Purkinje cell (primary cell): Measurements from ENCODE around the gene INO80. TPM values are rescaled to one million over a fixed set of nuclear protein-coding genes. Genes with fewer than 3 reads are reported as not detected.

Experiments used
- polyA plus RNA-seq: library from polyadenylated mRNA; unstranded; fragments of >200 nt; fragmentation: Nextera tagmentation; gene quantifications from 2 replicates; pipeline ENCODE4 v1.2.1, GENCODE V29; 2014

The INO80 gene
- polyA plus RNA-seq = 2.9 and 4.2 TPM in 2 replicates

GRCh38 chr15:41116116-41116961 lies at the start of gene INO80:
Gene INO80, minus strand, starts transcription at chr15:41116280. Its CDS starts 19,970 bp downstream, at chr15:41096310.

GRCh38 chr15:40952901-40953712 lies 163.0 kb downstream of the INO80 start, which contains the start of gene CHAC1:
Gene CHAC1, plus strand, starts transcription at chr15:40953471. Its CDS starts 113 bp downstream, at chr15:40953584.

Other genes with a start within 250 kb of the INO80 start
- gene RHOV, start 242.0 kb downstream of the INO80 start, polyA plus RNA-seq = 0.36 TPM in 1 of 2 replicates, not detected in the other
- gene VPS18, start 221.8 kb downstream of the INO80 start, polyA plus RNA-seq = 9.3 and 11.5 TPM in 2 replicates
- 0.08 TPM in 1 of 2 replicates, not detected in the other for gene DLL4, start 186.9 kb downstream of the INO80 start, polyA plus RNA-seq
- 3.4 and 4.8 TPM in 2 replicates for gene CHAC1, start 162.8 kb downstream of the INO80 start, polyA plus RNA-seq
- 0.78 TPM in 1 of 2 replicates, not detected in the other for gene EXD1, start 114.5 kb upstream of the INO80 start, polyA plus RNA-seq
- 31.4 and 41.7 TPM in 2 replicates for gene CHP1, start 115.0 kb upstream of the INO80 start, polyA plus RNA-seq
- 2.1 TPM in 1 of 2 replicates, not detected in the other for gene OIP5, start 216.3 kb upstream of the INO80 start, polyA plus RNA-seq
- 0.52 and 3.1 TPM in 2 replicates for gene NUSAP1, start 216.6 kb upstream of the INO80 start, polyA plus RNA-seq